T47D (cell line): ENCODE data around the gene MAML3.
"Not testable (repeated sequence)": the region's sequence is repeated elsewhere in the genome, so short reads cannot be mapped to it uniquely, and the experiment has no call there.

Experiments used
- DNase-seq, 2 experiments: peaks; one replicate each; pipeline versions ENCODE4 v3.0.0 to v3.0.0-alpha.2; 2011 to 2012; ENCODE audit warnings: low read depth in 1 of 2, low spot score in 1 of 2
- JUND ChIP-seq: IDR thresholded peaks from 2 replicates; pipeline ENCODE4 v1.6.1; 2012; ENCODE audit warnings: low read depth
- in situ Hi-C: cut with HindIII; loops from 2 replicates; pipeline ENCODE4 v1.10.0; 2016; ENCODE audit warnings: low sequenced_read_pairs, low pct_unique_long_range_greater_than_20kb

Gene MAML3

GRCh38 chr4:139700568-139700967 lies 453.4 kb downstream of the MAML3 start:
- in situ Hi-C loops, result no loop called here
- no peak for DNase-seq
- no peak for TF ChIP-seq JUND

GRCh38 chr4:139698167-139698925 lies 455.6 kb downstream of the MAML3 start:
- in situ Hi-C loops, DNase-seq: not testable (repeated sequence)

- in situ Hi-C loops, result no loop called here
- TF ChIP-seq JUND, result no peak
- no peak for DNase-seq
Measured at GRCh38 chr4:139696491-139696890, 457.5 kb downstream of the MAML3 start.

DNA sequence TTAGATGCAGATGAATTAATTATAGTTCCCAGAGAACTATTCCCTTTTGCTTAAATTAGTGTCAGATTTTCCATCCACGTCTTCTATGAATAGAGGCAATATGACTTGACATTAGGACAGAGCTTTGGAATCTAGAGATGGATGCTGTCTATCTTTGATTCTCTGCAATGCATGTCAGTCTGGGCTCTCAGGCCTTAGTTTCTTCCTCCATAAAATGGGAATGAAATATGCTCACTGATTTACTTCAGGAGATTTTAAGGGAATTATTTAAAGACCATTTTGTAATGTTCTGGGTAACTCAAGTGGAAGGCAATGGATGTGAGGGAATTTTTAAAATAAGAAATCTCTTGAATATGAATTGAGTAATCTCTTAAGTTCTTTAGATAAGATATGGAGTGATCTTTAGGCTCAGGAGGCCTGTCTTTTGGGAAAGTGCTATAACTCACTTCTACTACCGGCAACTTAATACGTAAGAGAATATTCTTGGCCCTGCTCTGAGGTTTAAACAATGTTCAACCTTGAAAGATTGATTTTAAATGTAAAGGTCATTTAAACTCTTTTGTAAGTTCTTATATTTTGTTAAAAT lies 459.4 kb downstream of the MAML3 start:
- in situ Hi-C loops, result no loop called here
- TF ChIP-seq JUND, result no peak

GRCh38 chr4:139692309-139693012 lies 461.5 kb downstream of the MAML3 start:
- no peak for DNase-seq
- TF ChIP-seq JUND, result no peak
- in situ Hi-C loops, result no loop called here

More for the DNA sequence above, 459.4 kb downstream of the MAML3 start:
- no peak for DNase-seq

- in situ Hi-C loops, result no loop called here
- no peak for TF ChIP-seq JUND
- DNase-seq, result no peak
Measured at GRCh38 chr4:139690419-139690818, 463.6 kb downstream of the MAML3 start.

DNA sequence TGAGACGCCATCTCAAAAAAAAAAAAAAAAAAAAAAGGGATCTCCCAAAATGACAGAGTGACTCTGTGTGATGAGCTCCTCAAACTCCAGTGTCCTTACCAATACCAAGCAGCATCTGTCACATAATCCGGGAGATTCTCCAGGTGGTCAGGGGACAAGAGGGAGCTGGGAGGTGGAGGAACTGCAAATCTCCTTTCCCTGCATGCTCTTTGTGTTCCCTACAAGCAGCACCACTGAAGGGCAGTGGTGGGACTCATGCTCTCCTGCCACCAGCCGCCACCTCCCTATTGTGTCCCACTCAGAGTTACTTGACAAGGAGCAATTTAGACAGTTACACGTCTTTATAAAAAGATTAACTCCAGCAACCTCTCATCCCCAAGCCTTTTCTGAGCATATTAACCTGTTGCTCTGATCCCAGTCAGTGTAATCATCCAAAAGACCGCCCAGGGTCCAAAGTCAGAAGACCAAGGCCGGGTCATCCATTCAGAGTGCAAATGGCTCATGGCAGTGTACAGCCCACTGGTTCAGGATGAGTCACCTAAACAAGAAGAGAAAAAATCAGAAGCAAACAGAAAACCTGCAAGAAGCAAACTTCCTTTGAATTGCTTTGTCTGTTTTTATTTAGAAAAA lies 464.8 kb downstream of the MAML3 start:
- no peak for TF ChIP-seq JUND
- in situ Hi-C loops, result no loop called here
- no peak for DNase-seq

DNA sequence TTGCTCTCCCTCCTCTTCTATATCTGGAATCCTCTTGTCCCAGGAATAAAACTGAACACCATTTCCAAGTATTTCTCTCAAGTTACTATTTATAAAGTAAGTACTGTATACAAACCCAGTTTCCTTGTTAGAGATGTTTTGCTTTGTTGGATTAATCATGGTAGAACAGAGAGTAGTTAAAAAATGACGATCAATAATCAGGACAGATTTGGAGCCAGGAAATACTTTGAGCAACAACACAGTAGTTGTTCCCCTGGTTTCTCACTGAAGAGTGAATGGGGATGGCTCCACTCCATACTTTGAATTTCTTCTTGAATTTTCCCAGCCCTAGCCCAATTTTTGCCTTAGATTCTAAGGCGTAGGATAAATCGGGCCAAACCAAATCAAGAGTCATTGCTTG lies 467.0 kb downstream of the MAML3 start:
- in situ Hi-C loops, result no loop called here
- TF ChIP-seq JUND, result no peak
- DNase-seq, result no peak

- DNase-seq, result no peak
- TF ChIP-seq JUND, result no peak
- in situ Hi-C loops, result no loop called here
Measured at GRCh38 chr4:139686130-139686529, 467.9 kb downstream of the MAML3 start.

DNA sequence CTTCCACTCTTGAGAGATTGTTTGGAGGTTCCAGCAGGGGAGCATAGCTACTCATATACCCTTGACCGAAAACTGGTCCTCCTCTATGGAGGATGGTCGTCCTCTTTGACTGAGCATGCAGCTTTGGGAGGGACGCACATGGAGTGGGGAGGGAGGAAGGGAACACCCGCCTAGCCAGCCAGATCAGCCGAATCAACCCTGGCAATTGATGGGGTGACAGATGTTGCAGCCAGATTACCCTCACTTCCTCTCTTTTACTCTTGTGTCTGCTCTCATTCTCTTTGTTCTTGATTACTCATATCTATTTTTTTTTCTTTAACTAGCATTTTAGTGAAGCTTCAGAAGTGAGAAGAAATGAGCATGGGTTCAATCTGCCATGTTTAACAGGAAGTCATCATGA lies 468.8 kb downstream of the MAML3 start:
- in situ Hi-C loops, result no loop called here
- no peak for DNase-seq
- no peak for TF ChIP-seq JUND

- DNase-seq, result no peak
- in situ Hi-C loops, result no loop called here
- TF ChIP-seq JUND, result no peak
Measured at GRCh38 chr4:139684351-139684750, 469.6 kb downstream of the MAML3 start.

- no peak for TF ChIP-seq JUND
- in situ Hi-C loops, result no loop called here
- DNase-seq, result no peak
Measured at GRCh38 chr4:139682741-139683151, 471.2 kb downstream of the MAML3 start.

GRCh38 chr4:139682309-139682708 lies 471.7 kb downstream of the MAML3 start:
- in situ Hi-C loops, result no loop called here
- DNase-seq, result no peak
- TF ChIP-seq JUND, result no peak
